HG02759 (cell line): ENCODE measurements around the gene CCDC192.

Experiments
- ATAC-seq: cut with Tn5 transposase; IDR thresholded peaks from one replicate; pipeline ENCODE4 v1.9.1; 2021; ENCODE audit warnings: mild to moderate bottlenecking, moderate library complexity; ENCODE audit not compliant: unreplicated experiment

CCDC192 gene

GRCh38 chr5:127871503-127872153 lies 168.4 kb downstream of the CCDC192 start:
- ATAC-seq = no peak

GRCh38 chr5:127872494-127872893 lies 169.3 kb downstream of the CCDC192 start:
- ATAC-seq = no peak

- ATAC-seq = peak; percentile 90
These were observed 172.2 kb downstream of the CCDC192 start for GRCh38 chr5:127875235-127876021.

- ATAC-seq = no peak
These were observed 173.2 kb downstream of the CCDC192 start for GRCh38 chr5:127876384-127876783.

GRCh38 chr5:127878174-127878750 lies 175.1 kb downstream of the CCDC192 start:
- no peak for ATAC-seq

GRCh38 chr5:127884416-127884815 lies 181.2 kb downstream of the CCDC192 start:
- ATAC-seq = no peak

GRCh38 chr5:127885176-127885575 lies 182.0 kb downstream of the CCDC192 start:
- ATAC-seq = no peak

GRCh38 chr5:127886081-127886480 lies 182.9 kb downstream of the CCDC192 start:
- no peak for ATAC-seq

- ATAC-seq = no peak
These were observed 184.1 kb downstream of the CCDC192 start for GRCh38 chr5:127887282-127887681.

GRCh38 chr5:127891942-127892341 lies 188.8 kb downstream of the CCDC192 start:
- no peak for ATAC-seq

- no peak for ATAC-seq
These were observed 189.4 kb downstream of the CCDC192 start for GRCh38 chr5:127892467-127893207.

- ATAC-seq = no peak
These were observed 190.0 kb downstream of the CCDC192 start for GRCh38 chr5:127893232-127893631.

- no peak for ATAC-seq
These were observed 191.3 kb downstream of the CCDC192 start for GRCh38 chr5:127894461-127894860.

GRCh38 chr5:127898551-127899213 lies 195.5 kb downstream of the CCDC192 start:
- no peak for ATAC-seq

- ATAC-seq = no peak
These were observed 196.0 kb downstream of the CCDC192 start for GRCh38 chr5:127899214-127899610.

- peak; percentile 55 for ATAC-seq
These were observed 203.5 kb downstream of the CCDC192 start for GRCh38 chr5:127906562-127907204.

- ATAC-seq = no peak
These were observed 204.7 kb downstream of the CCDC192 start for GRCh38 chr5:127907907-127908306.

- ATAC-seq = peak; percentile 87
These were observed 205.9 kb downstream of the CCDC192 start for GRCh38 chr5:127909066-127909465.

GRCh38 chr5:127909821-127910220 lies 206.6 kb downstream of the CCDC192 start:
- no peak for ATAC-seq

- ATAC-seq = no peak
These were observed 207.2 kb downstream of the CCDC192 start for GRCh38 chr5:127910307-127910956.
